SKM-1 treated with dmso at 0.1 percent for 144 hours (cell line): ENCODE results near the gene SSC5D.

Experiments used
- DNase-seq: peaks from one replicate; lab custom pipeline; 2025; ENCODE audit not compliant: unreplicated experiment; lab: John Stamatoyannopoulos, UW

The SSC5D gene

DNA sequence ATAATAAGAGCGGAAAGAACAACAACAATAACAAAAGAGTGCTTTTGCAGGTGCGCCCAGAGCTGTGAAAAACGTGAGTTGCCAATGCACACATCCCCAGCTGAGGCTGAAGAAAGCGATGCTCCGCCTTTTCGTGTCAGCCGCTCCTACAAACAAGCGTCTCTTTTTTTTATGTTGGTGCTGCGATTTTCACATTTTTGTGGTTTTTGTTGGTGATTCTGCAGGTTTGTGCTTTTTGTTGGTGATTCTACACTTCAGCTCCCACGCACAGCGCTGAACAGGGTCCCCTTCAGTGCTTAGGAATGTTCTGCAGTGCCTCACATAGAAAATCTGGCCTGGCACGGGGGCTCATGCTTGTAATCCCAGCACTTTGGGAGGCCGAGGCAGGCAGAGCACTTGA lies 64.4 kb downstream of the SSC5D start:
- no peak for DNase-seq

DNA sequence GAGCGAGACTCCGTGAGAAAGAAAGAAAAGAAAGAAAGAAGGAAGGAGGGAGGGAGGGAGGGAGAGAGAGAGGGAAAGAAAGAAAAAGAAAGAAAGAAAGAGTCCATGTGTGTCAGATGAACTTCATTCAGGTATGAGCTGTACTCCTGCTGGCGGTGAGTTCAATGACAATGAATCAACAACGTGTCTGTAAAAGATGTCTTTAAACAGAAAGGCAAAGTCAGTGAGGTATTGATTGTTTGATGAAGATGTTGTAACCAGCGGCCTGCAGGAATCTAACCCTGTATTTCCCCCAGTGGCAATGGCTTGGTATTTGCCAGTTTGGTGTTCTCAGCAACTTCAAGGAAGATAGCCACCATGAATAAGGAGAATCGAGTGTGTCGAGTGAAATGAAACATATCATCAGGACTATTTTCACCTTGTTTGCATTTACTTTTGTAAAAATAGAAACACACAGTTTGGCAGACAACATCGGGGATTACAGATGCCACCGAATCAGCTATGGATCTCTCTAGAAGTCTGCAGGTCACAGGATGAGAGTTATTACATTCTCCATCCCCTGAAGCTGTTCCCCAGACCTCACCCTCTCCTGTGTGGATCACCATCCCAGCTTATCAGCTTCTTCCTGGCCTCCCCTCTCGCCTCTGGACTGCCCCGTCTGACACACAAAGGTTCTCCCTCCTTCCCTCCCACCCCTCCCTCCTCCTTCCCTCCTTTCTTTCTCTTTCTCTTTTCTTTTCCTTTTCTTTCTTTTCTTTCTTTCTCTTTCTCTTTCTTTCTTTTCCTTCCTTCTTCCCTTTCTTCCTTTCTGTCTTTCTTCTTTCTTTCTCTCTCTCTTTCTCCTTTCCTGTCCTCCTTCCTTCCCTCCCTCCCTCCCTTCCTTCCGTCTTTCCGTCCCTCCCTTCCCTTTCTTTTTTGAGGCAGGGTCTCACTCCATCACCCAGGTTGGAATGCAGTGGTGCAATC lies 65.3 kb downstream of the SSC5D start:
- DNase-seq: no peak

DNA sequence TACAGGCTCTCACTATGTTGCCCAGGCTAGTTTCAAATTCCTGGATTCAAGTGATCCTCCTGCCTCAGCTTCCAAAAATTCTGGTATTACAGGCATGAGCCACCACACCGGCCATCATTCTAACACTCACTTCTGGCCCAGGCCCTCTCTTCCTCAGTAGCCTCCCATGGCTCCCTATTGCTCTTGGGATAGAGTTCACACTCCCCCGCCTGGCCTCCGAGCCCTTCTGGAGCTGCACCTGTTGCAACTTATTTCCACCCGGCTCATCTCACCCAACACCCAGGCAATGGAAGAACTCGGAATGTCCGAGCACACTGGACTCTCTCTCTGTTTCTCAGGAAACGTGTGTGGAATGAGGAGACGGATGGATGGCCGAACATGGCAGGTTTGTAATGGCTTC lies 66.1 kb downstream of the SSC5D start:
- no peak for DNase-seq

DNA sequence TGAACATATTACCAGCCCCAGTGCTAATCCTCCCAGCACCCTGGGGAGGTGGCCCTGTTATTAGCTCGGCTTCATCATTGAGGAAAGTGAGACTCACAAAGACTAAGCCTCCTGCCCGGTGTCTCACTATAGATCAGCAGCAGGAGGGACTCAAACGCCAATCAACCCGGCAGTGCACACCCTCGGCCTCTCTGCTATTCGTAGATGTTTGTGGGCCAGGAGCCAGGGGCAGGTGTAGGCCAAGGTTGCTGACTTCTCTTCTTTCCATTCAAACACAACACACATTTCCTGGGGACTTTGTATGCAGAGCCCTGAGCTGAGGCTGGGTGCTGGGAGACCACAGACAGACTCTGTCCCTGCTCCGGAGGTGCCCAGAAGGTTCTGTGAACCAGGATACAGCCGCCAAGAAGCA lies 66.5 kb downstream of the SSC5D start:
- DNase-seq: no peak

DNA sequence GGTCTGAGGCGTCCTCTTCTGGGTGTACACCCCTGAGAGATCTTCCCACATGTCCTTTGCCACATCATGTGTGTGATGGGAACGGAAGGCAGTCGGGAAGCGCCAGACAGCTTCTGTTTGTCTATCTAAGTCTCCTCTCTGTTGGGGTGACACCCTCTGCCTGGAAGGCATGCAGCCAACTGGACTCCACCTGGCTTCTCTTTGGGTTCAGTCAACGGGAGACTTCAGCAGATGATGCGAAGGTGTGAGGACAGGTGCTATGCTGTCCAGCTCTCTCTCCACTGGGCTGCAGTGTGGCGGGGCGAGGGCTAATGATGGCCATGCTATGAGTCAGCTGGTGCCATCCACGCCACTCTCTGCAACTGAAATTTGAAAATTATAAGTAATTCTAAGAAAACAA lies 71.4 kb downstream of the SSC5D start:
- DNase-seq: no peak

DNA sequence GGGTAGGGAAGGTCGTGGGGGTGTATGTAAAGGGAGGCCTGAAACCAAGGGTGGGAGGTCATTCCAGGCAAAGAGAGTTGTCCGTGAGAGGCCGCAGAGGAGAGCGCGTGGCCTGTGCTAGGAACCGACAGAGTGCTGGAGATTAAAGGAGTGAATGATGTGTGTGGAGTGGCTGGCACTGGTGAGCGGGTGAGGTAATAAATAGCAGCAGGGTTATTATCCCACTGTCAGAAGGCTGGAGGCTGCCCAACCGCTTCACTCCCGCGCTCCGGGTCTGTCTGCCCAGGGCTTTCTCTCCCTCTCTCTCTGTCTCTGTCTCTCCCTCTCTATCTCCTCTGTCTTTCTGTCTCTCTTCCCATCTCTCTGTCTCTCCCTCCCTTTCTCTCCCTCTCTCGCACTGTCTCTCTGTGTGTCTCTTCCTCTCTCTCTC lies 75.0 kb downstream of the SSC5D start:
- DNase-seq: no peak

DNA sequence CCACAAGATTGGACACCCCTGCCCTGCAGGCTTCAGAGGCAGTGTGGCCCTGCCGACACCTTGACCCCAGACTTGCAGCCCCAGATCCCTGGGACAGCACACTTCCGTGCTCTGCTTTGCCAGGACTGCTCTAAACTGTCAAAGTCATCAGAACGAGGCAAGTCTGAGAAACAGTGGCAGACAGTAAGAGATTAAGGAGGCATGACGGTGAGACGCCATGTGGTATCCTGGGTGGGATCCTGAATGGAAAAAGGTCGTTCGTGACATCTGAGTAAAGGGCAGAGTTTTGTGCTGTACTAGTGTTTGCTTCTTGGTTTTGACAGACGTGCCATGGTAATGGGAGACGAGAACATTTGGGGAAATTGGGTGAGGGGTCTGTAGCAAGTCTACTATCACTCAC lies 78.6 kb downstream of the SSC5D start:
- DNase-seq: no peak

DNA sequence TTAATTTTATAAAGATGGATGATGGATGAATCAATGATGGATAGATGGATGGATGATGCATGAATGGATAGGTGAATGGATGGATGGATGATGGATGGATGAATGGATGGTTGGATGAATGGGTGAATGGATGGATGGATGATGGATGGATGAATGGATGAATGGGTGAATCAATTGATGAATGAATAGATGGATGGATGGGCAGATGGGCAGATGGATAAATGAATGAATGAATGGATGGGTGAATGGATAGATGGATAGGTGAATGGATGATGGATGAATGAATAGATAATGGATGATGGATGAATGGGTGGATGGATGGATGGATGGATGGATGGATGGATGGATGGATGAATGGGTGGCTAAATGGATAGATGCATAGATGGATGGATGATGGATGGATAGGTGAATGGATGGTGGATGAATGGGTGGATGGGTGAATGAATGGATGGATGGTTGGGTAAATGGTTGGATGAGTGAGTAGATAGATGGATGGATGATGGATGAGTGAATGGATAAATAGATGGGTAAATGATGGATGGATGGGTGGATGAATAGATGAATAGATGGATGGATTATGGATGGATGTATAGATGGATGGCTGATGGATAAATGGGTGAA lies 79.6 kb downstream of the SSC5D start:
- no peak for DNase-seq
